DOHH2 (cell line): Measurements from ENCODE around the gene OSBPL1A.

Experiments
- EZH2phosphoT487 ChIP-seq: fragments of 200-600 bp; sonication (generic); IDR thresholded peaks from 2 replicates; pipeline ENCODE4 v1.6.1; 2017; ENCODE audit warnings: borderline replicate concordance, mild to moderate bottlenecking, antibody characterized with exemption, low read length, moderate library complexity, mixed read lengths
- TF ChIP-seq, protein P1 (sequence below): fragments of 200-600 bp; sonication (generic); IDR thresholded peaks from one replicate; pipeline ENCODE4 v1.5.1; 2014; ENCODE audit warnings: antibody characterized with exemption, mild to moderate bottlenecking, low read depth, low read length; ENCODE audit not compliant: poor library complexity, severe bottlenecking

GRCh38 chr18:24153397-24153796, 244.2 kb downstream of the OSBPL1A start:
- TF ChIP-seq, protein P1, sequence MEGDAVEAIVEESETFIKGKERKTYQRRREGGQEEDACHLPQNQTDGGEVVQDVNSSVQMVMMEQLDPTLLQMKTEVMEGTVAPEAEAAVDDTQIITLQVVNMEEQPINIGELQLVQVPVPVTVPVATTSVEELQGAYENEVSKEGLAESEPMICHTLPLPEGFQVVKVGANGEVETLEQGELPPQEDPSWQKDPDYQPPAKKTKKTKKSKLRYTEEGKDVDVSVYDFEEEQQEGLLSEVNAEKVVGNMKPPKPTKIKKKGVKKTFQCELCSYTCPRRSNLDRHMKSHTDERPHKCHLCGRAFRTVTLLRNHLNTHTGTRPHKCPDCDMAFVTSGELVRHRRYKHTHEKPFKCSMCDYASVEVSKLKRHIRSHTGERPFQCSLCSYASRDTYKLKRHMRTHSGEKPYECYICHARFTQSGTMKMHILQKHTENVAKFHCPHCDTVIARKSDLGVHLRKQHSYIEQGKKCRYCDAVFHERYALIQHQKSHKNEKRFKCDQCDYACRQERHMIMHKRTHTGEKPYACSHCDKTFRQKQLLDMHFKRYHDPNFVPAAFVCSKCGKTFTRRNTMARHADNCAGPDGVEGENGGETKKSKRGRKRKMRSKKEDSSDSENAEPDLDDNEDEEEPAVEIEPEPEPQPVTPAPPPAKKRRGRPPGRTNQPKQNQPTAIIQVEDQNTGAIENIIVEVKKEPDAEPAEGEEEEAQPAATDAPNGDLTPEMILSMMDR: no peak
- no peak for TF ChIP-seq EZH2phosphoT487
